Loucy (cell line): ENCODE measurements around the gene CAMK2D.

Experiments
- H2AFZ ChIP-seq: fragments of 200-600 bp; sonication (generic); 2 replicates; pipeline ENCODE4 v1.6.0; 2016; ENCODE audit warnings: antibody characterized with exemption, mild to moderate bottlenecking, low read length, moderate library complexity
- H3F3A ChIP-seq: fragments of 200-600 bp; 2 replicates; pipeline ENCODE4 v1.6.0; 2016; ENCODE audit warnings: antibody characterized with exemption, low read depth, mild to moderate bottlenecking
- H3K27me3 ChIP-seq: fragments of 200-600 bp; sonication (generic); 2 replicates; pipeline ENCODE4 v1.6.1; 2014; ENCODE audit warnings: low read length, mild to moderate bottlenecking; ENCODE audit not compliant: insufficient read depth, poor library complexity, severe bottlenecking
- H3K36me3 ChIP-seq: fragments of 200-600 bp; sonication (generic); 2 replicates; pipeline ENCODE4 v1.6.1; 2016; ENCODE audit warnings: low read length; ENCODE audit not compliant: insufficient read depth
- H3K4me1 ChIP-seq: fragments of 200-600 bp; sonication (generic); 2 replicates; pipeline ENCODE4 v1.5.1; 2014; ENCODE audit warnings: low read length, mild to moderate bottlenecking; ENCODE audit not compliant: insufficient read depth, poor library complexity, severe bottlenecking
- H3K4me2 ChIP-seq: fragments of 200-600 bp; sonication (generic); 2 replicates; pipeline ENCODE4 v1.6.0; 2014; ENCODE audit warnings: antibody characterized with exemption, low read length, low read depth, mild to moderate bottlenecking; ENCODE audit not compliant: poor library complexity, severe bottlenecking
- H3K4me3 ChIP-seq: fragments of 200-600 bp; sonication (generic); 2 replicates; pipeline ENCODE4 v1.5.1; 2014; ENCODE audit warnings: low read length, mild to moderate bottlenecking, mixed read lengths; ENCODE audit not compliant: poor library complexity, severe bottlenecking
- H3K79me2 ChIP-seq: fragments of 200-600 bp; sonication (generic); 2 replicates; pipeline ENCODE4 v1.6.1; 2014; ENCODE audit warnings: low read length; ENCODE audit not compliant: insufficient read depth
- H3K9ac ChIP-seq: fragments of 200-600 bp; sonication (generic); 2 replicates; pipeline ENCODE4 v1.6.0; 2014; ENCODE audit warnings: mild to moderate bottlenecking, low read depth, low read length, moderate library complexity; ENCODE audit not compliant: poor library complexity, severe bottlenecking
- H3K9me2 ChIP-seq: fragments of 200-600 bp; sonication (generic); replicated peaks from 2 replicates; pipeline ENCODE4 v1.6.1; 2016; ENCODE audit warnings: low read depth, low read length, mixed read lengths
- H3K9me3 ChIP-seq: fragments of 200-600 bp; sonication (generic); 2 replicates; pipeline ENCODE4 v1.6.1; 2014; ENCODE audit warnings: mild to moderate bottlenecking, antibody characterized with exemption, low read length, low read depth; ENCODE audit not compliant: insufficient read depth
- H4K20me1 ChIP-seq: fragments of 200-600 bp; sonication (generic); 2 replicates; pipeline ENCODE4 v1.6.0; 2014; ENCODE audit warnings: antibody characterized with exemption, low read length, mild to moderate bottlenecking; ENCODE audit not compliant: insufficient read depth, poor library complexity, severe bottlenecking
- CTCF ChIP-seq: fragments of 200-600 bp; sonication (generic); conservative IDR thresholded peaks from 2 replicates; pipeline ENCODE4 v1.5.1; 2014; ENCODE audit warnings: mild to moderate bottlenecking, antibody characterized with exemption, low read length
- EZH2phosphoT487 ChIP-seq: fragments of 200-600 bp; IDR thresholded peaks from 2 replicates; pipeline ENCODE4 v1.6.1; 2018; ENCODE audit warnings: antibody characterized with exemption, mild to moderate bottlenecking, moderate library complexity, borderline replicate concordance

The CAMK2D gene

GRCh38 chr4:113596396-113596795 lies 165.1 kb downstream of the CAMK2D start:
- H3K4me2 ChIP-seq: no peak overlapping the region
- no peaks in the 10 kb centered on the region for H3K36me3 ChIP-seq
- no peak overlapping the region for H2AFZ ChIP-seq

GRCh38 chr4:113594231-113594556 lies 167.3 kb downstream of the CAMK2D start:
- Histone ChIP-seq H3K36me3 (no peaks in the 10 kb centered on the region), H3K4me1 (peaks cover 6% of the 10 kb centered on the region), H3K9ac (no peak overlapping the region), H3K79me2 (no peaks in the 10 kb centered on the region), H2AFZ (no peak overlapping the region), H3K9me2 (no peaks in the 10 kb centered on the region), H4K20me1 (no peaks in the 10 kb centered on the region), H3K4me2 (no peak overlapping the region), H3K27me3 (no peaks in the 10 kb centered on the region), H3F3A (no peaks in the 10 kb centered on the region), H3K9me3 (no peaks in the 10 kb centered on the region), H3K4me3 (no peak overlapping the region)
- TF ChIP-seq CTCF (no peak), EZH2phosphoT487 (no peak)

More at GRCh38 chr4:113596396-113596795, 165.1 kb downstream of the CAMK2D start:
- H3K9ac ChIP-seq: no peak overlapping the region
- TF ChIP-seq EZH2phosphoT487: no peak
- no peak for TF ChIP-seq CTCF
- H3K9me2 ChIP-seq: no peaks in the 10 kb centered on the region
- H3K4me3 ChIP-seq: no peak overlapping the region
- H3K79me2 ChIP-seq: no peaks in the 10 kb centered on the region
- peaks cover 6% of the 10 kb centered on the region for H3K4me1 ChIP-seq
- no peaks in the 10 kb centered on the region for H4K20me1 ChIP-seq
- H3F3A ChIP-seq: no peaks in the 10 kb centered on the region
- no peaks in the 10 kb centered on the region for H3K27me3 ChIP-seq
- H3K9me3 ChIP-seq: no peaks in the 10 kb centered on the region

- H3K4me3 ChIP-seq: no peak overlapping the region
Observed at GRCh38 chr4:113593400-113594230, 167.9 kb downstream of the CAMK2D start.

More at GRCh38 chr4:113593400-113594230, 167.9 kb downstream of the CAMK2D start:
- TF ChIP-seq CTCF (no peak), EZH2phosphoT487 (no peak)
- Histone ChIP-seq H3K4me1 (peaks cover 6% of the 10 kb centered on the region), H3K79me2 (no peaks in the 10 kb centered on the region), H3K9me2 (no peaks in the 10 kb centered on the region), H3K27me3 (no peaks in the 10 kb centered on the region), H4K20me1 (no peaks in the 10 kb centered on the region), H3K4me2 (no peak overlapping the region), H3K9ac (no peak overlapping the region), H3K9me3 (no peaks in the 10 kb centered on the region), H2AFZ (no peak overlapping the region), H3F3A (no peaks in the 10 kb centered on the region), H3K36me3 (no peaks in the 10 kb centered on the region)
